GM23248 (cell line): Measurements from ENCODE around the gene U2AF1L4. TPM values are rescaled to one million over a fixed set of nuclear protein-coding genes. Genes with fewer than 3 reads are reported as not detected.

Experiments used
- DNase-seq: peaks from one replicate; pipeline ENCODE4 v3.0.0-alpha.2; 2015
- H2AFZ ChIP-seq: fragments of 200-600 bp; sonication (generic); 2 replicates; pipeline ENCODE4 v1.6.1; 2016; ENCODE audit warnings: antibody characterized with exemption
- H3F3A ChIP-seq: fragments of 200-600 bp; sonication (generic); 2 replicates; pipeline ENCODE4 v1.6.1; 2016; ENCODE audit warnings: mild to moderate bottlenecking, antibody characterized with exemption, mixed run types; ENCODE audit not compliant: insufficient read depth
- H3K27ac ChIP-seq: fragments of 200-600 bp; sonication (generic); 2 replicates; pipeline ENCODE4 v1.5.1; 2016; ENCODE audit warnings: mild to moderate bottlenecking
- H3K27me3 ChIP-seq: fragments of 200-600 bp; sonication (generic); replicated peaks from 2 replicates; pipeline ENCODE4 v1.6.1; 2016; ENCODE audit warnings: mild to moderate bottlenecking; ENCODE audit not compliant: insufficient read depth
- H3K36me3 ChIP-seq: fragments of 200-600 bp; sonication (generic); 2 replicates; pipeline ENCODE4 v1.6.1; 2016; ENCODE audit warnings: low read depth, mild to moderate bottlenecking
- H3K4me1 ChIP-seq: fragments of 200-600 bp; sonication (generic); 2 replicates; pipeline ENCODE4 v1.6.1; 2016; ENCODE audit warnings: mild to moderate bottlenecking; ENCODE audit not compliant: insufficient read depth
- H3K4me2 ChIP-seq: fragments of 200-600 bp; sonication (generic); one replicate; pipeline ENCODE4 v1.6.1; 2016; ENCODE audit warnings: mild to moderate bottlenecking; ENCODE audit not compliant: unreplicated experiment
- H3K4me3 ChIP-seq: fragments of 200-600 bp; sonication (generic); 2 replicates; pipeline ENCODE4 v1.5.1; 2016; ENCODE audit warnings: mild to moderate bottlenecking
- H3K79me2 ChIP-seq: fragments of 200-600 bp; sonication (generic); 2 replicates; pipeline ENCODE4 v1.6.1; 2016; ENCODE audit warnings: mild to moderate bottlenecking; ENCODE audit not compliant: insufficient read depth
- H3K9ac ChIP-seq: fragments of 200-600 bp; sonication (generic); 2 replicates; pipeline ENCODE4 v1.6.1; 2016; ENCODE audit warnings: mild to moderate bottlenecking
- H3K9me2 ChIP-seq: fragments of 200-600 bp; sonication (generic); 2 replicates; pipeline ENCODE4 v1.6.1; 2016; ENCODE audit warnings: mixed run types, mild to moderate bottlenecking, moderate library complexity; ENCODE audit not compliant: insufficient read depth
- H3K9me3 ChIP-seq: fragments of 200-600 bp; sonication (generic); one replicate; pipeline ENCODE4 v1.6.1; 2017; ENCODE audit warnings: low read depth
- H4K20me1 ChIP-seq: fragments of 200-600 bp; sonication (generic); 2 replicates; pipeline ENCODE4 v1.6.0; 2016; ENCODE audit not compliant: insufficient read depth
- EZH2 ChIP-seq: fragments of 200-600 bp; sonication (generic); IDR thresholded peaks from 2 replicates; pipeline ENCODE4 v1.6.1; 2018; ENCODE audit warnings: antibody characterized with exemption, mild to moderate bottlenecking; ENCODE audit not compliant: insufficient read depth, poor library complexity, severe bottlenecking
- EZH2phosphoT487 ChIP-seq: fragments of 200-600 bp; sonication (generic); IDR thresholded peaks from 2 replicates; pipeline ENCODE4 v1.6.1; 2018; ENCODE audit warnings: antibody characterized with exemption, moderate library complexity, mild to moderate bottlenecking, low read depth; ENCODE audit not compliant: insufficient read depth
- WGBS, 2 experiments: methylation state at CpG; one replicate each; pipeline ENCODE4 v1.1.6; 2015 to 2017; ENCODE audit warnings: low lambda C conversion rate in 2 of 2, low coverage in 1 of 2; ENCODE audit errors: missing lambda C conversion rate in 2 of 2; 5-methylcytosine and 5-hydroxymethylcytosine counted together
- in situ Hi-C: fragments of 300-500 bp; cut with MboI; formaldehyde crosslinking; loops from 2 replicates; pipeline ENCODE4 v1.15.0; 2020
- polyA plus RNA-seq: library from polyadenylated mRNA; unstranded; fragments of >200 nt; fragmentation: Nextera tagmentation; extraction: Ambion mirVana; gene quantifications from 2 replicates; pipeline ENCODE4 v1.2.1, GENCODE V29; 2016
- total RNA-seq: library from RNA; depleted of rRNA; stranded (reverse); fragments of >200 nt; shearing (Covaris generic); gene quantifications from 2 replicates; pipeline ENCODE4 v1.2.3, GENCODE V29; 2014

The U2AF1L4 gene
- total and polyA plus RNA-seq, 2 experiments from 2014 or later: 18.8 to 25.3 TPM

GRCh38 chr19:35777086-35777841, 32.0 kb upstream of the U2AF1L4 start:
- peaks cover 11% of the 10 kb centered on the region for H3F3A ChIP-seq
- no peak overlapping the region for H3K9ac ChIP-seq
- WGBS, 2 experiments: 81 to 83% methylated on average over 19 of the region's 19 CpGs
- TF ChIP-seq EZH2: no peak
- TF ChIP-seq EZH2phosphoT487: no peak
- in situ Hi-C loops: no loop called here
- no peaks in the 10 kb centered on the region for H3K27me3 ChIP-seq
- H3K27ac ChIP-seq: no peak overlapping the region
- no peaks in the 10 kb centered on the region for H3K36me3 ChIP-seq
- H3K79me2 ChIP-seq: no peaks in the 10 kb centered on the region
- H3K9me3 ChIP-seq: no peaks in the 10 kb centered on the region
- no peak overlapping the region for H2AFZ ChIP-seq
- H3K4me3 ChIP-seq: no peak overlapping the region
- no peaks in the 10 kb centered on the region for H3K4me1 ChIP-seq
- DNase-seq: no peak
- no peaks in the 10 kb centered on the region for H4K20me1 ChIP-seq
- no peaks in the 10 kb centered on the region for H3K9me2 ChIP-seq
- H3K4me2 ChIP-seq: no peak overlapping the region

GRCh38 chr19:35776102-35776788, 31.0 kb upstream of the U2AF1L4 start:
- no peaks in the 10 kb centered on the region for H3K9me3 ChIP-seq
- peaks cover 12% of the 10 kb centered on the region for H3F3A ChIP-seq
- DNase-seq: peak; percentile 12
- no peak overlapping the region for H3K27ac ChIP-seq
- no peaks in the 10 kb centered on the region for H4K20me1 ChIP-seq
- no peaks in the 10 kb centered on the region for H3K36me3 ChIP-seq
- peak overlapping the region; percentile 75 for H2AFZ ChIP-seq
- H3K79me2 ChIP-seq: no peaks in the 10 kb centered on the region
- no peaks in the 10 kb centered on the region for H3K27me3 ChIP-seq
- no peaks in the 10 kb centered on the region for H3K4me1 ChIP-seq
- H3K9me2 ChIP-seq: no peaks in the 10 kb centered on the region
- 59 to 60% methylated on average over 12 to 13 of the region's 13 CpGs for WGBS, 2 experiments
- peak overlapping the region; percentile 58 for H3K4me2 ChIP-seq
- H3K9ac ChIP-seq: peak overlapping the region; percentile 71
- in situ Hi-C loops: no loop called here
- TF ChIP-seq EZH2 (no peak), EZH2phosphoT487 (no peak)
- H3K4me3 ChIP-seq: peak overlapping the region; percentile 72

GRCh38 chr19:35775298-35776101, 30.3 kb upstream of the U2AF1L4 start, which contains the start of gene ARHGAP33:
ARHGAP33 (plus strand) TSS chr19:35775564; CDS start chr19:35775659, 95 bp downstream.
- H3F3A ChIP-seq: peaks cover 12% of the 10 kb centered on the region
- H3K36me3 ChIP-seq: no peaks in the 10 kb centered on the region
- H4K20me1 ChIP-seq: no peaks in the 10 kb centered on the region
- no peaks in the 10 kb centered on the region for H3K27me3 ChIP-seq
- H3K4me2 ChIP-seq: peak within 1 kb of the TSS; percentile 96
- no peak within 1 kb of the TSS for H3K27ac ChIP-seq
- no peaks in the 10 kb centered on the region for H3K9me3 ChIP-seq
- H3K9ac ChIP-seq: peak within 1 kb of the TSS; percentile 71
- TF ChIP-seq EZH2: no peak
- TF ChIP-seq EZH2phosphoT487: no peak
- H3K4me1 ChIP-seq: no peaks in the 10 kb centered on the region
- no peaks in the 10 kb centered on the region for H3K79me2 ChIP-seq
- H3K4me3 ChIP-seq: peak within 1 kb of the TSS; percentile 72
- peak; percentile 100 for DNase-seq
- no peaks in the 10 kb centered on the region for H3K9me2 ChIP-seq
- peak within 1 kb of the TSS; percentile 75 for H2AFZ ChIP-seq
- 1 to 3% methylated on average over 18 to 45 of the region's 82 CpGs for WGBS, 2 experiments
- in situ Hi-C loops: no loop called here

- Histone ChIP-seq H2AFZ (peak overlapping the region; percentile 75), H3K9me2 (no peaks in the 10 kb centered on the region)
- 2 to 4% methylated on average over 9 of the region's 9 CpGs for WGBS, 2 experiments
Observed at GRCh38 chr19:35775046-35775297, 29.8 kb upstream of the U2AF1L4 start.

More at GRCh38 chr19:35775046-35775297, 29.8 kb upstream of the U2AF1L4 start:
- no peak overlapping the region for H3K9ac ChIP-seq
- H3K9me3 ChIP-seq: no peaks in the 10 kb centered on the region
- H3K4me2 ChIP-seq: peak overlapping the region; percentile 96
- no peaks in the 10 kb centered on the region for H4K20me1 ChIP-seq
- H3K27ac ChIP-seq: no peak overlapping the region
- H3K27me3 ChIP-seq: no peaks in the 10 kb centered on the region
- DNase-seq: no peak
- in situ Hi-C loops: no loop called here
- TF ChIP-seq EZH2 (no peak), EZH2phosphoT487 (no peak)
- peak overlapping the region; percentile 72 for H3K4me3 ChIP-seq
- H3K4me1 ChIP-seq: no peaks in the 10 kb centered on the region
- H3F3A ChIP-seq: peaks cover 12% of the 10 kb centered on the region
- H3K36me3 ChIP-seq: no peaks in the 10 kb centered on the region
- H3K79me2 ChIP-seq: no peaks in the 10 kb centered on the region
